Duodenal mucosa (tissue), 2 donors: Measurements from ENCODE around the gene SCN8A.

Experiments
- H3K27ac ChIP-seq: one replicate; pipeline ENCODE4 v1.7.0; 2013; ENCODE audit warnings: low read depth, low read length
- H3K27me3 ChIP-seq, 2 donors: one replicate each; pipeline ENCODE4 v1.7.0; 2013; ENCODE audit warnings: low read length in 2 of 2, control low read depth in 1 of 2; ENCODE audit not compliant: insufficient read depth in 2 of 2, control insufficient read depth in 1 of 2
- H3K36me3 ChIP-seq, 2 donors: one replicate each; pipeline ENCODE4 v1.7.0; 2013; ENCODE audit warnings: low read length in 2 of 2, control low read depth in 1 of 2; ENCODE audit not compliant: insufficient read depth in 2 of 2, control insufficient read depth in 1 of 2
- H3K4me1 ChIP-seq, 2 donors: one replicate each; pipeline ENCODE4 v1.7.0; 2013; ENCODE audit warnings: low read length in 2 of 2, control low read depth in 1 of 2; ENCODE audit not compliant: insufficient read depth in 2 of 2, control insufficient read depth in 1 of 2
- H3K4me3 ChIP-seq, 2 donors: one replicate each; pipeline ENCODE4 v1.7.0; 2013; ENCODE audit warnings: low read length in 2 of 2, low read depth in 1 of 2
- H3K9ac ChIP-seq, 2 donors: one replicate each; pipeline ENCODE4 v1.7.0; 2013; ENCODE audit warnings: low read length in 2 of 2, low read depth in 1 of 2
- H3K9me3 ChIP-seq, 2 donors: one replicate each; pipeline ENCODE4 v1.7.0; 2013; ENCODE audit warnings: low read length in 2 of 2, control low read depth in 1 of 2; ENCODE audit not compliant: control insufficient read depth in 1 of 2

Gene SCN8A

DNA sequence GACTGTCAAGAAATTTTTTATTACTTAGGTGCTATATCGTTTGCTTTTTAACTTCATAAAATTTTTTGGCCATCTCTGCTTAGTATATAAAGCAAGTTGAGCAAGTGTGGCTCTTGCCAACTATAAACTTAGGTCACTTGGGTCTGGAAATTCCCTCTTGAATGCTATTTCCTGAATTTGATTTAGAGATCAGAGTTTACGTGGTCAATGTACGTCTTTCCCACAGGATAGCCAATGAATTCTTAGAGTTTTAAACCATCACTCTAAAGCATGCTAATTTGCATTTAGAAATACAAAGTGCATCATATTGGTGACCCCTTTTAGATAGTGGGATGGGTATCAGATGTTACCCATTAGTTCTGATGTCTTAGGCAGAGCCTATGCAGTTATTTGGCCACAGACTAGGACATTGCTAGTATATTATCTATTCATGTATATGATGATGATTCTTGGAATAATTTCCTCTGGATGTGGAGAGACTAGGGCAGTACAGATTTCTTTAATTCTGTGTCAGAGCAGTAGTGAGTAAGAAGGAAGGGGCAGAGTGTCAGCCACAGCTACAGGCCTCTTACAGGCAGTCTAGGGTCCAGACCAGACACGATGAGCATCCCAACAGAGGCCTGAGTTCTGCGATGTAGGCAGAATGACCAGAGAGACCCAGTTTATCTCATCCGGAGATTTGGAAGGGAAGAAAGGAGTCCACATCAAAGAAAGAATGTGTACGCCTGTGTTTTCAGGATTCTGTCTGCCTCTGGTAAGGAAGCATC lies 30.3 kb downstream of the SCN8A start:
- no peak overlapping the region for H3K9ac ChIP-seq
- H3K9me3 ChIP-seq: no peaks in the 10 kb centered on the region
- H3K27ac ChIP-seq: no peak overlapping the region

GRCh38 chr12:51622564-51622963 lies 31.5 kb downstream of the SCN8A start:
- Histone ChIP-seq H3K9ac (no peak overlapping the region), H3K36me3 (no peaks in the 10 kb centered on the region), H3K27ac (no peak overlapping the region), H3K4me1 (peaks cover 8 to 18% of the 10 kb centered on the region in 2 donors), H3K4me3 (no peak overlapping the region), H3K27me3 (no peaks in the 10 kb centered on the region), H3K9me3 (no peaks in the 10 kb centered on the region)

More for the DNA sequence above, 30.3 kb downstream of the SCN8A start:
- no peak overlapping the region for H3K4me3 ChIP-seq
- H3K36me3 ChIP-seq: no peaks in the 10 kb centered on the region
- H3K27me3 ChIP-seq: no peaks in the 10 kb centered on the region
- peaks cover 8 to 13% of the 10 kb centered on the region in 2 donors for H3K4me1 ChIP-seq

DNA sequence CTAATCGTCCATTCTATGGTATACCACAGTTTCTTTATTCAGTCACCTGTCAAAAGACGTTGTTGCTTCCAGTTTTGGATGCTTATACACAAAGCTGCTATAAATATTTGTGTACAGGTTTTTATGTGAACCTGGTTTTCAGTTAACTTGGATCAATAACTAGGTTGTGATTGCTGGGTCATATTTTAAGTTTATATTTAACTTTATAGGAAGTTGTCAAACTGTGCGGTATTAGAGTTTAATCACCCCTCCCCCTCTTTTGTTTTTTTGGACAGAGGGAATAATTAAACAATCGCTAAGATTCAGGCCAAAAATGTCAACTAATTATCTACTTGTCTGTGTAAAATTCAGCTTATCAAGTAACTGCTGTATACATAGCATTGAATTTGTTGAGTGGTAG lies 34.3 kb downstream of the SCN8A start:
- Histone ChIP-seq H3K4me1 (peaks cover 8 to 23% of the 10 kb centered on the region in 2 donors), H3K27me3 (no peaks in the 10 kb centered on the region), H3K27ac (no peak overlapping the region), H3K9me3 (no peaks in the 10 kb centered on the region), H3K4me3 (peak overlapping the region in 1 of 2 donors; percentile 3), H3K9ac (no peak overlapping the region), H3K36me3 (no peaks in the 10 kb centered on the region)

GRCh38 chr12:51626115-51626514 lies 35.1 kb downstream of the SCN8A start:
- no peaks in the 10 kb centered on the region for H3K36me3 ChIP-seq
- H3K4me3 ChIP-seq: peak overlapping the region in 1 of 2 donors; percentile 3
- no peaks in the 10 kb centered on the region for H3K9me3 ChIP-seq
- no peak overlapping the region for H3K27ac ChIP-seq
- no peaks in the 10 kb centered on the region for H3K27me3 ChIP-seq
- H3K9ac ChIP-seq: no peak overlapping the region
- peaks cover 8 to 23% of the 10 kb centered on the region in 2 donors for H3K4me1 ChIP-seq

DNA sequence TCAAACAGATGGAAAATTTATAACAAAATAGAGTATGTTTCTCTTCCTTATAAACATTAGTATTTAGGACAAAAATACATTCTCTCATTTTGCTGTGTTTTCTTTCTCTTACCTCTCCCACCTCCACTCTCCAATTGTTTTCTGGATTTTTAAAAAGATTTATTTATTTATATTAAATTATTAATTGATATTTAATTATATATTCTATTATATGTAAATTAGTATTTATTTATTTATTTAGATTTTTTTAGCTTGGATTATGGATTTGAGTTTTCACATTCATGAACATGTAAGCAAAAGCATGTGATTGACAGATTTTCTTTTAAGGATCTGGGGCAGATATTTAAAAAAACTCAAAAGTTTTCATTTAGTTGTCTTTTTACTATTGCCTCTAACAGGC lies 35.6 kb downstream of the SCN8A start:
- no peaks in the 10 kb centered on the region for H3K9me3 ChIP-seq
- H3K36me3 ChIP-seq: no peaks in the 10 kb centered on the region
- H3K27ac ChIP-seq: no peak overlapping the region
- no peak overlapping the region for H3K9ac ChIP-seq
- no peaks in the 10 kb centered on the region for H3K27me3 ChIP-seq
- no peak overlapping the region for H3K4me3 ChIP-seq
- peaks cover 8 to 23% of the 10 kb centered on the region in 2 donors for H3K4me1 ChIP-seq

GRCh38 chr12:51630256-51630880 lies 39.3 kb downstream of the SCN8A start:
- Histone ChIP-seq H3K27ac (no peak overlapping the region), H3K4me1 (peaks cover 4 to 17% of the 10 kb centered on the region in 2 donors), H3K27me3 (no peaks in the 10 kb centered on the region), H3K9ac (no peak overlapping the region), H3K36me3 (no peaks in the 10 kb centered on the region), H3K9me3 (no peaks in the 10 kb centered on the region), H3K4me3 (no peak overlapping the region)

GRCh38 chr12:51630986-51631385 lies 40.0 kb downstream of the SCN8A start:
- H3K27me3 ChIP-seq: no peaks in the 10 kb centered on the region
- no peaks in the 10 kb centered on the region for H3K9me3 ChIP-seq
- no peak overlapping the region for H3K4me3 ChIP-seq
- H3K4me1 ChIP-seq: peaks cover 1 to 13% of the 10 kb centered on the region in 2 donors
- no peak overlapping the region for H3K27ac ChIP-seq
- no peak overlapping the region for H3K9ac ChIP-seq
- H3K36me3 ChIP-seq: no peaks in the 10 kb centered on the region

DNA sequence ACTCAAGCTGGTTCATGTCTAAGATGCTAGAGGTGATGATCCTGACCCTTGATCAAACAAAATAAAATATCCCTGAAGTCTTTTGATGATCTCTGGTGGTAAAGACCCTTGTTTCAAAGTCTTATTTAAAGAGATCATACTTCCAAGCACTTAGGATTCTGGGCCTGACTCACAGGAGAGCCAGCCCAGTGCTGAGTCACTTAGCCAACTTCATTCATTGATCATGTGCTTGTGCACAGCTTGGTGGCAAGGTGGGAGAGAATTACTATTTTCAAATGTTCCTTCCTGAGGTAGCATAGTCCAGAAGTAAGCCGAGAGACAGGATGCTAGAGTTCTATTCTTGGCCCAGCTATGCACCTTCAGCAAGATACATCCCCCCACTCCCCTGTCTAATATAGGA lies 40.6 kb downstream of the SCN8A start:
- Histone ChIP-seq H3K27me3 (no peaks in the 10 kb centered on the region), H3K27ac (no peak overlapping the region), H3K4me3 (no peak overlapping the region)

DNA sequence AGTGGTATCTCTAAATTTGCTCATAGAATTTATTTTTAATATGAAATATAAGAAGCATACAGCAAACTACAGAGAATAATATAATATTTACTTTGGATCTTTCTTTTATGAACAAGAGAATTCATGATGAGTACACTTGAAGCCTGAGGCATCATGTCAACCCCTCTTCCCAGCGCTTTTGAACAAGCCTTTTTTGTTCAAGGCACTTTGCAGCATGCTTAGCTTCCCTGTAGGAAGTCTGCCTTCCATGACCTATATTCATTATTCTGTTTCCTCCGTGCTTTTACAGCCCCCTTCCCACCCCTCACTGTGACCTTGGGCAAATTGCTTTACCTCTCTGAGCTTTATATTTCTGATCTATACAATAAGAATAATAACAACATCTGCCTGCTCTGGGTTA lies 41.6 kb downstream of the SCN8A start:
- H3K4me3 ChIP-seq: no peak overlapping the region
- no peaks in the 10 kb centered on the region for H3K36me3 ChIP-seq
- H3K27me3 ChIP-seq: no peaks in the 10 kb centered on the region
- H3K27ac ChIP-seq: no peak overlapping the region
- peaks cover 0 to 5% of the 10 kb centered on the region in 2 donors for H3K4me1 ChIP-seq
- H3K9ac ChIP-seq: no peak overlapping the region
- H3K9me3 ChIP-seq: peaks cover 0 to 3% of the 10 kb centered on the region in 2 donors

More for the DNA sequence above, 40.6 kb downstream of the SCN8A start:
- H3K4me1 ChIP-seq: peaks cover 0 to 8% of the 10 kb centered on the region in 2 donors
- H3K36me3 ChIP-seq: no peaks in the 10 kb centered on the region
- no peak overlapping the region for H3K9ac ChIP-seq
- no peaks in the 10 kb centered on the region for H3K9me3 ChIP-seq

- no peak overlapping the region for H3K9ac ChIP-seq
- H3K36me3 ChIP-seq: no peaks in the 10 kb centered on the region
- H3K4me1 ChIP-seq: no peaks in the 10 kb centered on the region
- H3K4me3 ChIP-seq: no peak overlapping the region
- peaks cover 3 to 5% of the 10 kb centered on the region in 2 donors for H3K9me3 ChIP-seq
- no peak overlapping the region for H3K27ac ChIP-seq
- no peaks in the 10 kb centered on the region for H3K27me3 ChIP-seq
These were observed 44.3 kb downstream of the SCN8A start for GRCh38 chr12:51635346-51635745.
